Activated B cell treated with CpG ODN at 0.5 μM for 24 hours (primary cell): ENCODE results near the gene MPP7. TPM values are rescaled to one million over a fixed set of nuclear protein-coding genes. Genes with fewer than 3 reads are reported as not detected.

Experiments
- ATAC-seq: fragments of 200-7000 bp; cut with Tn5 transposase; one replicate; pipeline ENCODE4 v1.10.0; 2021; ENCODE audit warnings: low read depth, mild to moderate bottlenecking, moderate library complexity
- CTCF ChIA-PET: fragments of 350-600 bp; sonication (Branson Sonifier 250); formaldehyde crosslinking; loops from one replicate; lab custom pipeline; 2021; ENCODE audit warnings: antibody characterized with exemption; lab: Charles Lee
- POLR2A ChIA-PET: fragments of 350-600 bp; sonication (Branson Sonifier 250); formaldehyde crosslinking; loops from one replicate; lab custom pipeline; 2021; ENCODE audit warnings: antibody characterized with exemption; lab: Charles Lee
- DNase-seq: peaks from one replicate; pipeline ENCODE4 v3.0.0; 2022
- H3K27ac Mint-ChIP-seq: one replicate; pipeline ENCODE4 v1.8.0; 2020; ENCODE audit warnings: mixed read lengths
- H3K27me3 Mint-ChIP-seq: one replicate; pipeline ENCODE4 v1.8.0; 2021; ENCODE audit warnings: mixed read lengths
- H3K36me3 Mint-ChIP-seq: one replicate; pipeline ENCODE4 v1.8.0; 2021; ENCODE audit warnings: low read depth, mixed read lengths
- H3K4me1 Mint-ChIP-seq: one replicate; pipeline ENCODE4 v1.8.0; 2021; ENCODE audit warnings: mixed read lengths
- H3K4me3 Mint-ChIP-seq: one replicate; pipeline ENCODE4 v1.8.0; 2020; ENCODE audit warnings: mild to moderate bottlenecking, mixed read lengths
- H3K9me3 Mint-ChIP-seq: one replicate; pipeline ENCODE4 v1.8.0; 2020; ENCODE audit warnings: mixed read lengths
- CTCF ChIP-seq: fragments of 200-600 bp; IDR thresholded peaks from one replicate; pipeline ENCODE4 v1.8.0; 2022; ENCODE audit warnings: antibody characterized with exemption, mild to moderate bottlenecking
- intact Hi-C: fragments of 100-400 bp; cut with micrococcal nuclease; formaldehyde crosslinking; loops from one replicate; pipeline ENCODE4 v1.15.1; 2024
- total RNA-seq: library from RNA; stranded (reverse); gene quantifications from 2 replicates; pipeline ENCODE4 v1.2.3, GENCODE V29; 2022

Gene MPP7
- total RNA-seq, 1 donor from 2014 or later, result 8.3 TPM

- H3K4me1 Mint-ChIP-seq, result peaks cover 15% of the 10 kb centered on the region
- POLR2A ChIA-PET, result no interaction called here
- ATAC-seq (no peak), DNase-seq (no peak)
- no peak overlapping the region for H3K27ac Mint-ChIP-seq
- H3K4me3 Mint-ChIP-seq, result no peak overlapping the region
- H3K27me3 Mint-ChIP-seq, result no peaks in the 10 kb centered on the region
- CTCF ChIA-PET, result no interaction called here
- no peak for TF ChIP-seq CTCF
- no peaks in the 10 kb centered on the region for H3K9me3 Mint-ChIP-seq
- H3K36me3 Mint-ChIP-seq, result no peaks in the 10 kb centered on the region
- intact Hi-C loops, result no loop called here
Observed at GRCh38 chr10:28278842-28279241, 24.0 kb downstream of the MPP7 start.

- TF ChIP-seq CTCF, result no peak
- POLR2A ChIA-PET, result interaction anchor here (0.7 kb wide), 1 partner anchor 59 kb away, joined by 10 read pairs; no protein-coding TSS in a partner anchor
- Mint-ChIP-seq H3K27ac (no peak overlapping the region), H3K9me3 (no peaks in the 10 kb centered on the region), H3K4me1 (peaks cover 1% of the 10 kb centered on the region), H3K4me3 (no peak overlapping the region), H3K36me3 (no peaks in the 10 kb centered on the region), H3K27me3 (no peaks in the 10 kb centered on the region)
- no peak for ATAC-seq
- DNase-seq, result no peak
- intact Hi-C loops, result no loop called here
- CTCF ChIA-PET, result no interaction called here
Observed at GRCh38 chr10:28276384-28276783, 26.5 kb downstream of the MPP7 start.

- H3K27me3 Mint-ChIP-seq, result no peaks in the 10 kb centered on the region
- intact Hi-C loops, result no loop called here
- no peak overlapping the region for H3K4me3 Mint-ChIP-seq
- no peaks in the 10 kb centered on the region for H3K36me3 Mint-ChIP-seq
- no peak for ATAC-seq
- H3K27ac Mint-ChIP-seq, result no peak overlapping the region
- H3K9me3 Mint-ChIP-seq, result no peaks in the 10 kb centered on the region
- CTCF ChIA-PET, result interaction anchor here (1.2 kb wide), 1 partner anchor 107 kb away, joined by 5 read pairs; no protein-coding TSS in a partner anchor
- no peak for DNase-seq
- H3K4me1 Mint-ChIP-seq, result no peaks in the 10 kb centered on the region
- POLR2A ChIA-PET, result no interaction called here
- TF ChIP-seq CTCF, result no peak
Observed at GRCh38 chr10:28274475-28274874, 28.4 kb downstream of the MPP7 start.

- no peaks in the 10 kb centered on the region for H3K36me3 Mint-ChIP-seq
- H3K4me3 Mint-ChIP-seq, result no peak overlapping the region
- CTCF ChIA-PET, result no interaction called here
- no peak for TF ChIP-seq CTCF
- no peak overlapping the region for H3K27ac Mint-ChIP-seq
- intact Hi-C loops, result no loop called here
- POLR2A ChIA-PET, result no interaction called here
- no peaks in the 10 kb centered on the region for H3K4me1 Mint-ChIP-seq
- DNase-seq, result no peak
- ATAC-seq, result no peak
- no peaks in the 10 kb centered on the region for H3K9me3 Mint-ChIP-seq
- no peaks in the 10 kb centered on the region for H3K27me3 Mint-ChIP-seq
Observed at GRCh38 chr10:28273343-28273742, 29.5 kb downstream of the MPP7 start.

GRCh38 chr10:28269842-28270456, 32.9 kb downstream of the MPP7 start:
- POLR2A ChIA-PET, result no interaction called here
- TF ChIP-seq CTCF, result no peak
- intact Hi-C loops, result no loop called here
- Mint-ChIP-seq H3K36me3 (no peaks in the 10 kb centered on the region), H3K27ac (no peak overlapping the region), H3K27me3 (no peaks in the 10 kb centered on the region), H3K4me1 (peaks cover 19% of the 10 kb centered on the region), H3K9me3 (no peaks in the 10 kb centered on the region), H3K4me3 (no peak overlapping the region)
- ATAC-seq, result no peak
- CTCF ChIA-PET, result interaction anchor here (0.7 kb wide), 1 partner anchor 112 kb away, joined by 3 read pairs; no protein-coding TSS in a partner anchor
- DNase-seq, result no peak
